HepG2 (cell line): ENCODE data around the gene SLC6A8. TPM values are rescaled to one million over a fixed set of nuclear protein-coding genes. Genes with fewer than 3 reads are reported as not detected.

Experiments used
- CEBPG ChIP-seq: IDR thresholded peaks from 2 replicates; pipeline ENCODE4 v1.6.1; 2016
- ELF3 ChIP-seq: IDR thresholded peaks from 2 replicates; pipeline ENCODE4 v1.6.1; 2016; ENCODE audit warnings: missing genetic modification reagents, missing compliant biosample characterization
- ELF4 ChIP-seq: sonication (generic); formaldehyde crosslinking; IDR thresholded peaks from 2 replicates; pipeline ENCODE4 v1.5.0; 2020; ENCODE audit warnings: missing genetic modification reagents, mild to moderate bottlenecking, moderate library complexity, borderline replicate concordance
- RAD51 ChIP-seq: fragments of 450-650 bp; IDR thresholded peaks from 2 replicates; pipeline ENCODE4 v1.6.1; 2016; ENCODE audit warnings: borderline replicate concordance
- SALL2 ChIP-seq: sonication (generic); formaldehyde crosslinking; IDR thresholded peaks from 2 replicates; pipeline ENCODE4 v1.8.1; 2023; ENCODE audit warnings: mild to moderate bottlenecking, missing genetic modification reagents, inconsistent platforms
- TAF15 ChIP-seq: fragments of 200-400 bp; formaldehyde crosslinking; IDR thresholded peaks from one replicate; pipeline ENCODE4 v1.6.1; 2018; ENCODE audit warnings: mild to moderate bottlenecking, low read depth, low read length; ENCODE audit not compliant: poor library complexity, severe bottlenecking
- ZNF136 ChIP-seq: sonication (generic); formaldehyde crosslinking; IDR thresholded peaks from 2 replicates; pipeline ENCODE4 v1.8.1; 2022; ENCODE audit warnings: low read depth, mild to moderate bottlenecking, moderate library complexity, missing genetic modification reagents
- ZNF724P ChIP-seq: sonication (generic); formaldehyde crosslinking; IDR thresholded peaks from 2 replicates; pipeline ENCODE4 v1.8.0; 2022; ENCODE audit warnings: missing genetic modification reagents, borderline replicate concordance
- polyA plus RNA-seq, 8 experiments: library from polyadenylated mRNA; depleted of rRNA in 3 of 8; stranded (reverse) in 7 of 8; unstranded in 1 of 8; fragments of >200 nt; fragmentation: Illumina TruSeq in 4 of 8; extraction: Trizol in 4 of 8; gene quantifications; 2 replicates each; pipeline versions ENCODE4 v1.2.1 to v1.2.3, GENCODE V29; 2011 to 2016; ENCODE audit warnings: low read depth in 4 of 8, missing spikeins in 1 of 8, mixed read lengths in 1 of 8; ENCODE audit not compliant: insufficient read depth in 1 of 8
- total RNA-seq, 5 experiments: library from RNA; depleted of rRNA; stranded (reverse); fragments of >200 nt; fragmentation: Illumina TruSeq; extraction: Trizol; gene quantifications; 2 replicates each; pipeline ENCODE4 v1.2.3, GENCODE V29; 2016; ENCODE audit warnings: low read depth in 1 of 5
- TF ChIP-seq, protein P1 (sequence below): sonication (generic); formaldehyde crosslinking; IDR thresholded peaks from 2 replicates; pipeline ENCODE4 v1.4.0; 2020; ENCODE audit warnings: mild to moderate bottlenecking, missing genetic modification reagents
- TF ChIP-seq, protein P2 (sequence below): IDR thresholded peaks from 2 replicates; pipeline ENCODE4 v1.6.1; 2016; ENCODE audit warnings: mild to moderate bottlenecking
- TF ChIP-seq, protein P3 (sequence below): IDR thresholded peaks from 2 replicates; pipeline ENCODE4 v1.6.1; 2012; ENCODE audit warnings: inconsistent platforms
- TF ChIP-seq, protein P4 (sequence below): sonication (generic); formaldehyde crosslinking; IDR thresholded peaks from 2 replicates; pipeline ENCODE4 v1.8.1; 2023; ENCODE audit warnings: mild to moderate bottlenecking, missing genetic modification reagents
- TF ChIP-seq, protein P5 (sequence below): sonication (generic); formaldehyde crosslinking; IDR thresholded peaks from 2 replicates; pipeline ENCODE4 v1.4.0; 2020; ENCODE audit warnings: missing genetic modification reagents, borderline replicate concordance

SLC6A8 gene
- total and polyA plus RNA-seq, 2 of the 13 experiments (the other 11 are each of a cell fraction or from before 2014, with no cell fraction given): 13.9 to 176 TPM

DNA sequence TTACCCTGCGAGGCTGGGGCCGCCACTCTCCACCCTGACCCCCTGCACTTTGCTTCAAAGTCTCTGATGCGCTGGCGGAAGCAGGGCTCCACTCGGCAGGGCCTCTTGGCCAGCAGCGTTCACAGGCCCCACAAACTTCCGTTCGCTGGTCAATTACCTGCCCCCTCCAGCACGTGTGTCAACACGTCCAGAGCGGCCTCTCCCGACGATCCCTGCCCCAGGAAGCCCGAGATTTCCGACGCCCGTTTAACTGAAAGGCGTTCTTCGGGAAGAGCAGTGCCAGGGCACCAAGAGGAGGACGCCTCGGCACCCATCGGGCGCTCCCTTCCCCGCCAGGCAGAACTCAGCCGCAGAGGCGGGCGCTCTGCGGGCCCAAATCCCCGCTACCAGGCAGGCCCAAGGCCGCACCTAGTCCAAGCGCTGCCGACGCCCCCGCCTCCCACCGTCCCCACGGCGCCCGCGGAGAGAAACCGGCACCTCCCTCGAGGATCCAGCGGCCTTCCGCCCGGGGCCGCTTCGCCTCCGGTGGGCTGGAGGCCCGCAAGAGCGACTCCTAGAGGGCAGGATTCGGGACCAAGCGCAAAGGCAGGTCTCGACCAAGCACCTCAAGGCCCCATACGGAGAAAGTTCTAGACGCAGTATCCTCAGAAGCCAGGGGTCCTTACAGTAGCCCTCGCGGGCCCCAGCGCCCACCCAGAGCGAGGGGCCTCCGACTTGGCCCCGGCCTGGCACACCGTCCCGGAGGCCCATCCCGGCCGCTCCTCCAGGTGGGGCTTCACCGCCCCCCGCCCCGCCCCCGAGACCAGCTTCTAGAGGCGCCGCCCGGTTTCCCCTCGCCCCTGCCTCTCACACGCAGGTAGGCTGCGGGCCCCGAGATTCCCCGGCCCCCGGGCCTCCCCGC is 35.9 kb downstream of the SLC6A8 start (continued):
- TF ChIP-seq ELF4: 0 out of 2 replicates have a peak, but pooled peaks have one; percentile 52
- TF ChIP-seq, protein P1, sequence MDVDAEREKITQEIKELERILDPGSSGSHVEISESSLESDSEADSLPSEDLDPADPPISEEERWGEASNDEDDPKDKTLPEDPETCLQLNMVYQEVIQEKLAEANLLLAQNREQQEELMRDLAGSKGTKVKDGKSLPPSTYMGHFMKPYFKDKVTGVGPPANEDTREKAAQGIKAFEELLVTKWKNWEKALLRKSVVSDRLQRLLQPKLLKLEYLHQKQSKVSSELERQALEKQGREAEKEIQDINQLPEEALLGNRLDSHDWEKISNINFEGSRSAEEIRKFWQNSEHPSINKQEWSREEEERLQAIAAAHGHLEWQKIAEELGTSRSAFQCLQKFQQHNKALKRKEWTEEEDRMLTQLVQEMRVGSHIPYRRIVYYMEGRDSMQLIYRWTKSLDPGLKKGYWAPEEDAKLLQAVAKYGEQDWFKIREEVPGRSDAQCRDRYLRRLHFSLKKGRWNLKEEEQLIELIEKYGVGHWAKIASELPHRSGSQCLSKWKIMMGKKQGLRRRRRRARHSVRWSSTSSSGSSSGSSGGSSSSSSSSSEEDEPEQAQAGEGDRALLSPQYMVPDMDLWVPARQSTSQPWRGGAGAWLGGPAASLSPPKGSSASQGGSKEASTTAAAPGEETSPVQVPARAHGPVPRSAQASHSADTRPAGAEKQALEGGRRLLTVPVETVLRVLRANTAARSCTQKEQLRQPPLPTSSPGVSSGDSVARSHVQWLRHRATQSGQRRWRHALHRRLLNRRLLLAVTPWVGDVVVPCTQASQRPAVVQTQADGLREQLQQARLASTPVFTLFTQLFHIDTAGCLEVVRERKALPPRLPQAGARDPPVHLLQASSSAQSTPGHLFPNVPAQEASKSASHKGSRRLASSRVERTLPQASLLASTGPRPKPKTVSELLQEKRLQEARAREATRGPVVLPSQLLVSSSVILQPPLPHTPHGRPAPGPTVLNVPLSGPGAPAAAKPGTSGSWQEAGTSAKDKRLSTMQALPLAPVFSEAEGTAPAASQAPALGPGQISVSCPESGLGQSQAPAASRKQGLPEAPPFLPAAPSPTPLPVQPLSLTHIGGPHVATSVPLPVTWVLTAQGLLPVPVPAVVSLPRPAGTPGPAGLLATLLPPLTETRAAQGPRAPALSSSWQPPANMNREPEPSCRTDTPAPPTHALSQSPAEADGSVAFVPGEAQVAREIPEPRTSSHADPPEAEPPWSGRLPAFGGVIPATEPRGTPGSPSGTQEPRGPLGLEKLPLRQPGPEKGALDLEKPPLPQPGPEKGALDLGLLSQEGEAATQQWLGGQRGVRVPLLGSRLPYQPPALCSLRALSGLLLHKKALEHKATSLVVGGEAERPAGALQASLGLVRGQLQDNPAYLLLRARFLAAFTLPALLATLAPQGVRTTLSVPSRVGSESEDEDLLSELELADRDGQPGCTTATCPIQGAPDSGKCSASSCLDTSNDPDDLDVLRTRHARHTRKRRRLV: no peak
- TF ChIP-seq ZNF136 (CRISPR knock-in tag): 0 out of 2 replicates have a peak, but pooled peaks have one; percentile 65
- TF ChIP-seq, protein P2, sequence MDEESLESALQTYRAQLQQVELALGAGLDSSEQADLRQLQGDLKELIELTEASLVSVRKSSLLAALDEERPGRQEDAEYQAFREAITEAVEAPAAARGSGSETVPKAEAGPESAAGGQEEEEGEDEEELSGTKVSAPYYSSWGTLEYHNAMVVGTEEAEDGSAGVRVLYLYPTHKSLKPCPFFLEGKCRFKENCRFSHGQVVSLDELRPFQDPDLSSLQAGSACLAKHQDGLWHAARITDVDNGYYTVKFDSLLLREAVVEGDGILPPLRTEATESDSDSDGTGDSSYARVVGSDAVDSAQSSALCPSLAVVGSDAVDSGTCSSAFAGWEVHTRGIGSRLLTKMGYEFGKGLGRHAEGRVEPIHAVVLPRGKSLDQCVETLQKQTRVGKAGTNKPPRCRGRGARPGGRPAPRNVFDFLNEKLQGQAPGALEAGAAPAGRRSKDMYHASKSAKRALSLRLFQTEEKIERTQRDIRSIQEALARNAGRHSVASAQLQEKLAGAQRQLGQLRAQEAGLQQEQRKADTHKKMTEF (CRISPR knock-in tag): 0 out of 2 replicates have a peak, but pooled peaks have one; percentile 32
- TF ChIP-seq, protein P3, sequence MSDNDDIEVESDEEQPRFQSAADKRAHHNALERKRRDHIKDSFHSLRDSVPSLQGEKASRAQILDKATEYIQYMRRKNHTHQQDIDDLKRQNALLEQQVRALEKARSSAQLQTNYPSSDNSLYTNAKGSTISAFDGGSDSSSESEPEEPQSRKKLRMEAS: no peak
- TF ChIP-seq, protein P4, sequence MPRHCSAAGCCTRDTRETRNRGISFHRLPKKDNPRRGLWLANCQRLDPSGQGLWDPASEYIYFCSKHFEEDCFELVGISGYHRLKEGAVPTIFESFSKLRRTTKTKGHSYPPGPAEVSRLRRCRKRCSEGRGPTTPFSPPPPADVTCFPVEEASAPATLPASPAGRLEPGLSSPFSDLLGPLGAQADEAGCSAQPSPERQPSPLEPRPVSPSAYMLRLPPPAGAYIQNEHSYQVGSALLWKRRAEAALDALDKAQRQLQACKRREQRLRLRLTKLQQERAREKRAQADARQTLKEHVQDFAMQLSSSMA: no peak
- TF ChIP-seq CEBPG: no peak
- TF ChIP-seq ELF3: peak; percentile 67
- TF ChIP-seq TAF15: no peak
- TF ChIP-seq RAD51: no peak
- TF ChIP-seq, protein P5, sequence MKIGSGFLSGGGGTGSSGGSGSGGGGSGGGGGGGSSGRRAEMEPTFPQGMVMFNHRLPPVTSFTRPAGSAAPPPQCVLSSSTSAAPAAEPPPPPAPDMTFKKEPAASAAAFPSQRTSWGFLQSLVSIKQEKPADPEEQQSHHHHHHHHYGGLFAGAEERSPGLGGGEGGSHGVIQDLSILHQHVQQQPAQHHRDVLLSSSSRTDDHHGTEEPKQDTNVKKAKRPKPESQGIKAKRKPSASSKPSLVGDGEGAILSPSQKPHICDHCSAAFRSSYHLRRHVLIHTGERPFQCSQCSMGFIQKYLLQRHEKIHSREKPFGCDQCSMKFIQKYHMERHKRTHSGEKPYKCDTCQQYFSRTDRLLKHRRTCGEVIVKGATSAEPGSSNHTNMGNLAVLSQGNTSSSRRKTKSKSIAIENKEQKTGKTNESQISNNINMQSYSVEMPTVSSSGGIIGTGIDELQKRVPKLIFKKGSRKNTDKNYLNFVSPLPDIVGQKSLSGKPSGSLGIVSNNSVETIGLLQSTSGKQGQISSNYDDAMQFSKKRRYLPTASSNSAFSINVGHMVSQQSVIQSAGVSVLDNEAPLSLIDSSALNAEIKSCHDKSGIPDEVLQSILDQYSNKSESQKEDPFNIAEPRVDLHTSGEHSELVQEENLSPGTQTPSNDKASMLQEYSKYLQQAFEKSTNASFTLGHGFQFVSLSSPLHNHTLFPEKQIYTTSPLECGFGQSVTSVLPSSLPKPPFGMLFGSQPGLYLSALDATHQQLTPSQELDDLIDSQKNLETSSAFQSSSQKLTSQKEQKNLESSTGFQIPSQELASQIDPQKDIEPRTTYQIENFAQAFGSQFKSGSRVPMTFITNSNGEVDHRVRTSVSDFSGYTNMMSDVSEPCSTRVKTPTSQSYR (CRISPR knock-in tag): peak; percentile 50; the same call in 1 of the 2 replicates
- TF ChIP-seq ZNF724P (CRISPR knock-in tag): no peak
- TF ChIP-seq SALL2 (CRISPR knock-in tag): no peak
